Measurements from ENCODE around the gene LINGO1.

The LINGO1 gene

DNA sequence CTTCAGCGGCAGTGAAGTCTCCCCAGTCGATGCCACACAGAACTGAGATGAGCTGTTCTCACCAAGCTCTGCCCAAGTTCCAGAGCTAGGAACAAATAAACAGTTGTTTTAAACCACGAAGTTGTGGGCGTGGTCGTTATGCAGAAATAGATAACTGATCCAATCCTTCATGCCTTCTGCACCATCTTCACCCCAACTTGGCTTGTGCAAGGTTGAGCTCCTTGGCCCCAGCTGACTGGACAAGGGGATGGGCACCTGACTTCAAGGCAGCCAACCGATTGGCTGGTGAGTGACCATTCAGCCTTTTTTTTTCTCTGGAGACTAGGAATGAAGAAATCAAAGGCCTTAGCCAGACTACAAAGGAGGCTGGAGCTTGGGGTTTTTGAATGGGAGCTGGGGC is 23.9 kb downstream of the LINGO1 start:
- DNase-seq, result no peak
- Histone ChIP-seq H3K4me3 (ENCODE audit: insufficient read depth, low read depth, low read length, poor library complexity, severe bottlenecking) (no peak overlapping the region), H3K4me1 (ENCODE audit: control insufficient read depth, insufficient read depth, low read length, poor library complexity, severe bottlenecking) (no peaks in the 10 kb centered on the region), H3K27me3 (replicated peaks; ENCODE audit: control insufficient read depth, insufficient read depth, low read length, poor library complexity, severe bottlenecking) (no peaks in the 10 kb centered on the region), H3K36me3 (ENCODE audit: control insufficient read depth, insufficient read depth, low read length) (no peaks in the 10 kb centered on the region), H3K9me3 (ENCODE audit: control insufficient read depth, low read length) (no peaks in the 10 kb centered on the region), H3K27ac (ENCODE audit: insufficient read depth, low read length, poor library complexity, severe bottlenecking) (no peak overlapping the region)

DNA sequence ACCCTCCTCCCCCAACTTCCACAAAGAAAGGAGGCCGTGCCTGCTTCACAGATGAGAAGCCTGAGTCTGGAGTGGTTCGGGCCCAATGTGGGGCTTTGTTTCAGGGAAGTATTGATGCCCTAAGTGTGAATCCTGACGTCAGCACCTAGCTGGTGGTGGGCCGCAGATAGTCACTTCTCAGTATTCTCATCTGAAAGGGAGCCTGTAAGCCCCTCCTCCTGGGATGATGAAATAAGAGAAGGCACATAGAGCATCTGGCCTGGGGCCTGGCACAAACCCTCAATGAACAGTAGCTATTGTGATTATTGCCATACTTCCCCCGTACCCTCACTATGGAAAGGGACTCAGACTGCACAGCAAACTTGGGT is 24.8 kb downstream of the LINGO1 start:
- Histone ChIP-seq H3K4me1 (ENCODE audit: control insufficient read depth, insufficient read depth, low read length, poor library complexity, severe bottlenecking) (no peaks in the 10 kb centered on the region), H3K36me3 (ENCODE audit: control insufficient read depth, insufficient read depth, low read length) (no peaks in the 10 kb centered on the region), H3K27ac (ENCODE audit: insufficient read depth, low read length, poor library complexity, severe bottlenecking) (no peak overlapping the region), H3K4me3 (ENCODE audit: insufficient read depth, low read depth, low read length, poor library complexity, severe bottlenecking) (no peak overlapping the region), H3K27me3 (replicated peaks; ENCODE audit: control insufficient read depth, insufficient read depth, low read length, poor library complexity, severe bottlenecking) (no peaks in the 10 kb centered on the region), H3K9me3 (ENCODE audit: control insufficient read depth, low read length) (no peaks in the 10 kb centered on the region)
- DNase-seq, result no peak

DNA sequence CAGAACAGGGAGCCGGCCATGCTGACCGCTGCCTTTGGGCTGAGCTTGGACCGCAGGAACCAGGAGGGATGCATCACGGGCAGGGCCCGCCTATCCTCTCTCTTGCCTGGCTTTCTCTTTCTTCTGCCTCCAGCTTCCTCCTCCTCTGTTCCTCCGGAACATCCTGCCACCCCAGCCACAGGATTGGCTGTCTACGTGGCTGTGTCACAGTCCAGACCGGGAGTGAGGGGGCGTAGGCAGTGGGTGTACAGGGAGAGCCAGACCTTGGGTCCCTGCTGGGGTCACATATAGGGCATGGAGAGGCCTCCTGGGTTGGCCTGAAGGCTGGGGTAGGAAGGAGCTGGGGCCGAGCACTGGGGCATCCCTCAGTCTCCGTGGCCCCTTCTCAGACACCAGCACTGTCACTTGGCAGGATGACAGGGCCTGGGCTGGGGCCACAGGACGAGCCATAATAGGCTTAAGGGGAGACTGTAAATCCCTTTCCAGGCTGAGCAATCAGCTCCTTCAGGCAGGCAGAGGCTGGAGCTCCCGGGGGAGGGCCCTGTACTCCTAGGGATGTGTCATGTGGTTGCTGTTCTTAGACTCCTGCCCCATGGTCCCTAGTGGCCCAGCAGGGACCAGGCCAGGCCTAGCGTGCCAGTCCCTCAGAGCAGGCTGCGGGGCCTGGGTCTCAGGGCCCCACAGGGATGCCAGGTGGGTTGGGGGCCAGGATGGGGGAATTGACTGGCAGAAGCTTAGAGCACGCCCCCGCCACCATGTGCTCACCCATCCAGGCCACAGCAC is 25.4 kb downstream of the LINGO1 start:
- no peak overlapping the region for H3K27ac ChIP-seq (ENCODE audit: insufficient read depth, low read length, poor library complexity, severe bottlenecking)
- no peaks in the 10 kb centered on the region for H3K4me1 ChIP-seq (ENCODE audit: control insufficient read depth, insufficient read depth, low read length, poor library complexity, severe bottlenecking)
- H3K36me3 ChIP-seq (ENCODE audit: control insufficient read depth, insufficient read depth, low read length), result no peaks in the 10 kb centered on the region
- H3K9me3 ChIP-seq (ENCODE audit: control insufficient read depth, low read length), result no peaks in the 10 kb centered on the region
- no peaks in the 10 kb centered on the region for H3K27me3 ChIP-seq (replicated peaks; ENCODE audit: control insufficient read depth, insufficient read depth, low read length, poor library complexity, severe bottlenecking)
- DNase-seq, result no peak
- H3K4me3 ChIP-seq (ENCODE audit: insufficient read depth, low read depth, low read length, poor library complexity, severe bottlenecking), result no peak overlapping the region

DNA sequence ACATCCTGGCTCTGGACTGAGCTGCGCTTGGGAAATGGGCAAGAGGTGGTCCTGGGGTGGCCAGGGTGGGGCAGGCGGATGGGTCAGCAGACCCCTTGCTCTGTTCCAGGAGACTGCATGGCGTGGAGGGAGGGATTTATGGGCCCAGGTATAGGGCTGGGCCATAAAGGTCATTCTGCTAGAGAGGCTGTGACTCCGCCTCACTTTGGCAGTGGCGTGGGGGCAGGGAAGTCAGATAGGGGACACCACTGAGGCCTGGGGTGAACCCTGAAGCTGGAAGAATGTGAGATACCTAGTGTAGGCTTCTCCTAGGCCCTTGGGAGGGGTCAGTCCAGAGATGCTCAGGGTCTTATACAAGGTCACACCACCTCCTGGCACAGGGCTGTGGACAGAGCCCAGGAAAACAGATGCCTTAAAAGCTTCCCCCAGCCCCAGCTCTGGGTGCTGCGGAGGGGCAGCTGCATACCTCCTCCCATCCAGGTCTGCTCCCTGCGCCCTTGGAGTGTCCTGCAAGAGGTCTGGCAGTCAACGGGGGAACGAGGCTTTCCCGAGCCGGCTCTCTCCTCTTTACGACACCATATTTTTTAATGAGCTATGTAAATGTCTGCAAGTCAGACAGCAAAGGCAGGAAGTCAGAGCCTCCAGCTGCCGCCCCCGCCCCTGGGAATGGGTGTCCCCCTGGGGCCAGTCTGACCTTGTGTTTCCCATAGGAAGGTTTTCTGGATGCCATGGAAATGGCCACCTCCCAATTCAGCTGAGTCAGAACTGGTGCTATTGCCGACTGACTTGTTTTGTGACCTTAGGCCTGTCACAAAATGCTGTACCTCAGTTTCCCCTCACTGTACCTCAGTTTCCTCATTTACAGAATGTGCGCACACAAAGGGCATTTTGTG is 26.3 kb downstream of the LINGO1 start:
- Histone ChIP-seq H3K4me1 (ENCODE audit: control insufficient read depth, insufficient read depth, low read length, poor library complexity, severe bottlenecking) (no peaks in the 10 kb centered on the region), H3K36me3 (ENCODE audit: control insufficient read depth, insufficient read depth, low read length) (no peaks in the 10 kb centered on the region), H3K4me3 (ENCODE audit: insufficient read depth, low read depth, low read length, poor library complexity, severe bottlenecking) (no peak overlapping the region), H3K9me3 (ENCODE audit: control insufficient read depth, low read length) (no peaks in the 10 kb centered on the region), H3K27ac (ENCODE audit: insufficient read depth, low read length, poor library complexity, severe bottlenecking) (no peak overlapping the region), H3K27me3 (replicated peaks; ENCODE audit: control insufficient read depth, insufficient read depth, low read length, poor library complexity, severe bottlenecking) (no peaks in the 10 kb centered on the region)
- no peak for DNase-seq

DNA sequence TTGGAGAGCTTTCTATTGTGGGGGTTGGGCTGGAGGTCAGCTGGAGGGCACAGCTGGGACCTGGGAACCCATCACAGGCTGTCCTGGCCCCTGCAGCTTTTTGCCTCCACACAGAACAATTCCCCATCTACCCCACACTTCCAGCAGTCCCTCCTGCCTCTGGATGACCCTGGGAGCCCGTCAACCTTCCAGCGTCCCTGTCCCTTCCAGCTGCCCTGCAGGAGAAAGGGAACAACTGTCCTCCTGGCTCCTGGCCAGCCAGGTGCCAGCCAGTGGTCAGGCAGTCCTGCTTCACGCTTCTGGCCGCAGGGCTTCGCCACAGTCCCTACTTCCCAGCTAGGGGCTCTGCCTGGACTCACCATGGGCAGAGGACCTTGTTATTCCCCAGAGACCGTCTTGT is 27.2 kb downstream of the LINGO1 start:
- no peak for DNase-seq
- no peaks in the 10 kb centered on the region for H3K9me3 ChIP-seq (ENCODE audit: control insufficient read depth, low read length)
- no peaks in the 10 kb centered on the region for H3K36me3 ChIP-seq (ENCODE audit: control insufficient read depth, insufficient read depth, low read length)
- H3K27ac ChIP-seq (ENCODE audit: insufficient read depth, low read length, poor library complexity, severe bottlenecking), result no peak overlapping the region
- H3K4me1 ChIP-seq (ENCODE audit: control insufficient read depth, insufficient read depth, low read length, poor library complexity, severe bottlenecking), result no peaks in the 10 kb centered on the region
- no peaks in the 10 kb centered on the region for H3K27me3 ChIP-seq (replicated peaks; ENCODE audit: control insufficient read depth, insufficient read depth, low read length, poor library complexity, severe bottlenecking)
- H3K4me3 ChIP-seq (ENCODE audit: insufficient read depth, low read depth, low read length, poor library complexity, severe bottlenecking), result no peak overlapping the region

DNA sequence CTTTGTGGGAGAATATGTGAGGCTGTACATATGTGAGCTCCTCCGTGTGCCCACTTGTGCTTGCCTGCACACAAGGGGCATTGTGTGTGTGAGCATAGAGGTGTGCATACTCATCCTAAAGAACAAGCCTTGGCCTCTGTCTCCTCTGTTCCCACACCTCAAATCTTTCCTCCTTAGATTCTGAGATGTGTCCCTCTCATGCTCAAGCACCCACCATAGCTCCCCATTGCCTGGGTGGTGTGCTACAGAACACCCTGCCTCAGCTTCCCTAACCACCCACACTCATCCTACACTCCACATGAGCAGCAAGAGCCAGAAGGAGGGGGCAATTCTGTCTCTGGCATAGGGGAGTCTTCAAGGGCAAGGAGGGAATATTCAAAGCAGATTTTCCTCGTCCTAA is 27.7 kb downstream of the LINGO1 start:
- Histone ChIP-seq H3K27me3 (replicated peaks; ENCODE audit: control insufficient read depth, insufficient read depth, low read length, poor library complexity, severe bottlenecking) (no peaks in the 10 kb centered on the region), H3K4me1 (ENCODE audit: control insufficient read depth, insufficient read depth, low read length, poor library complexity, severe bottlenecking) (no peaks in the 10 kb centered on the region), H3K4me3 (ENCODE audit: insufficient read depth, low read depth, low read length, poor library complexity, severe bottlenecking) (no peak overlapping the region), H3K36me3 (ENCODE audit: control insufficient read depth, insufficient read depth, low read length) (no peaks in the 10 kb centered on the region), H3K9me3 (ENCODE audit: control insufficient read depth, low read length) (no peaks in the 10 kb centered on the region), H3K27ac (ENCODE audit: insufficient read depth, low read length, poor library complexity, severe bottlenecking) (no peak overlapping the region)
- DNase-seq, result no peak

DNA sequence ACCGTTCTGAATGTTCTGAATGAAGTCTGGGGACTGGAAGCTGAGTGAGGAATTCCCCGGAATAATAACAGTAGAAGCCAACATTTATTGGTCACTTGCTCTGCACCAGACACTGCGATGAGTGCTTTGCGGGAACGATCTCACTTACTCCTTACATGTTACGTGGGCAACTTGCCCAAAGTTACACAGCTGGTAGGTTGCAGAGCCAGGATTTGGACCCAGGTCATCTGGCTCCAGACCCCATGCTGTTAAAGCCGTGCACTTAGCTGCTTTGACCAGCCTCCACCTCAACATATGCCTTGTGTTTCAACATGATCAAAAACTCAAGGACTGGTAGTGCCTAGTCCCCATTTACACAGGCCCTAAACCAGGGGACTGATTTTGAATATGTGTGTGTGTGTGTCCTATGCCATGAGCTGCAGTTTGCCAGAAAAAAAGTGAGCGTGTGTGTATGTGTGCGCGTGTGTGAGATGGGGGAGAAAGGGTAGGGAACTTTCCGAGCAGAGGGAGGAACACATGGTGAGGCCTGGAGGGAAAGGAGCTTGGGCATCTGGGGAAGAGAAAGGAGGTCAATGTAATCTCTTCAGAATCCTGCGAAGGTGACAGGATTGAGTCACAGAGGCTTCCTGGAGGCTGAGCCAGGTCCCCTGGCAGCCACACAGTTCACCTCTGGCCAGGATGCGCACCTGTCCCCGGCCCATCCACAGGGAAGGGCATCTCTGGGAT is 28.9 kb downstream of the LINGO1 start:
- no peak overlapping the region for H3K27ac ChIP-seq (ENCODE audit: insufficient read depth, low read length, poor library complexity, severe bottlenecking)
- H3K4me1 ChIP-seq (ENCODE audit: control insufficient read depth, insufficient read depth, low read length, poor library complexity, severe bottlenecking), result no peaks in the 10 kb centered on the region
- H3K27me3 ChIP-seq (replicated peaks; ENCODE audit: control insufficient read depth, insufficient read depth, low read length, poor library complexity, severe bottlenecking), result no peaks in the 10 kb centered on the region
- no peak for DNase-seq
- no peaks in the 10 kb centered on the region for H3K9me3 ChIP-seq (ENCODE audit: control insufficient read depth, low read length)
- H3K4me3 ChIP-seq (ENCODE audit: insufficient read depth, low read depth, low read length, poor library complexity, severe bottlenecking), result no peak overlapping the region
- H3K36me3 ChIP-seq (ENCODE audit: control insufficient read depth, insufficient read depth, low read length), result no peaks in the 10 kb centered on the region

DNA sequence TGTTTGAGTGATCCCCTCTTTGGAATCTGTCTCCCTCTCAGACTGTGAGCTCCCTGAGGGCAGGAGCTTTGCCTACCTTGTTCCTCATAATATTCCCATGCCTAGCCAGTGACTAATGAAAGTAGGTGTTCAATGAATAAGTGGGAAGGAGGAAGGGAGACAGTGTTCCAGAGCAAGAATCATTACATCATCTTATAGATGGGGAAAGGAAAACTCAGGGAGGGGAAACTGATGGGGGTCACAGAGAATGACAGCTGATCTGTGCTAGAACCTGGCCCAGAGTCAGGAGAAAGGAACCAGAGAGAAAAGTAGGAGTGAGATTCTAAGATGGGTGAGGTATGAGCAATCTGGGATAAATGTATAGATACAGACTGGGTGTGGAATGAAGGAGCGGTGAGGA is 29.9 kb downstream of the LINGO1 start:
- H3K27me3 ChIP-seq (replicated peaks; ENCODE audit: control insufficient read depth, insufficient read depth, low read length, poor library complexity, severe bottlenecking), result no peaks in the 10 kb centered on the region

DNA sequence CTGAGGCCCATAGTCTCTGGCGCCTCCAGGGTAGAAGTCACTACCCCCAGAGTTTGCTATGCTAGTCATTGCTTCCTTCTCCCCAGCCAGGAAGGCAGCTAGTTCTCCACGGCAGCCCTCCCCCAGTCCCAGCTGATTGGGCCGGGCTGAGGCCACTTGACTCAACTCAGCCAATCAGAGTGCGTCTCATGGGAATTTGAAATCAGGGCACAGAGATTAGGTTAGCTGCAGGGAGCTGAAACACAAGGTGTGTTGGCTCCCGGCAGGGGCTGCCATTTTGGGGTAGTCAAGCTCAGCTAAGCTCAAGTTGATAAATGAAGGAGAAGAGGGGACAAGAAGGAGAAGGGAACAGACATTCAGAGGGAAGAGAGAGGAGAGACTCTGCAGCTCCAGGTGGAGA is 32.8 kb downstream of the LINGO1 start:
- Histone ChIP-seq H3K4me1 (ENCODE audit: control insufficient read depth, insufficient read depth, low read length, poor library complexity, severe bottlenecking) (no peaks in the 10 kb centered on the region), H3K27ac (ENCODE audit: insufficient read depth, low read length, poor library complexity, severe bottlenecking) (no peak overlapping the region), H3K9me3 (ENCODE audit: control insufficient read depth, low read length) (no peaks in the 10 kb centered on the region), H3K36me3 (ENCODE audit: control insufficient read depth, insufficient read depth, low read length) (no peaks in the 10 kb centered on the region), H3K27me3 (replicated peaks; ENCODE audit: control insufficient read depth, insufficient read depth, low read length, poor library complexity, severe bottlenecking) (no peaks in the 10 kb centered on the region), H3K4me3 (ENCODE audit: insufficient read depth, low read depth, low read length, poor library complexity, severe bottlenecking) (no peak overlapping the region)
- no peak for DNase-seq

More for the DNA sequence above, 29.9 kb downstream of the LINGO1 start:
- no peaks in the 10 kb centered on the region for H3K9me3 ChIP-seq (ENCODE audit: control insufficient read depth, low read length)
- H3K4me3 ChIP-seq (ENCODE audit: insufficient read depth, low read depth, low read length, poor library complexity, severe bottlenecking), result no peak overlapping the region
- DNase-seq, result no peak
- no peaks in the 10 kb centered on the region for H3K4me1 ChIP-seq (ENCODE audit: control insufficient read depth, insufficient read depth, low read length, poor library complexity, severe bottlenecking)
- no peaks in the 10 kb centered on the region for H3K36me3 ChIP-seq (ENCODE audit: control insufficient read depth, insufficient read depth, low read length)
- H3K27ac ChIP-seq (ENCODE audit: insufficient read depth, low read length, poor library complexity, severe bottlenecking), result no peak overlapping the region

DNA sequence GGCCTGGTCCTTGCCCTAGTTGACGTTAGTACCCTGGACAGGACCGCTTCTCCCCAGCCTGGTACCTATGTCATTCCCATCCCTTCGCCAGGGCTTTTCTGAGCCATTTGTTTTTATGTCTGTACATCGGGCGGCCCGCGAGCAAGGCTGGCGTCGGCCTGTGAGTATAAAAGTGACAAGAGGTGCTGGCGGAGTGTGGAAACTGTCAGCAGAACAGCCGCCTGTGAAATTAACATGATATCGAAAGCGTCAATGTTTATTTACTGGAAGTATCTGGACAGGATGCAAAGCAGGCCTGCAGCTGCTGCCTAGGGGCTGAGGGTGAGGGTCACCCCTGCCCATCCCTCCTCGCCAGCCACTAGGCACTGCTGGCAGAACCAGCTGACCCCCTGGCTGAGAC is 33.4 kb downstream of the LINGO1 start:
- Histone ChIP-seq H3K27ac (ENCODE audit: insufficient read depth, low read length, poor library complexity, severe bottlenecking) (no peak overlapping the region), H3K4me3 (ENCODE audit: insufficient read depth, low read depth, low read length, poor library complexity, severe bottlenecking) (no peak overlapping the region), H3K9me3 (ENCODE audit: control insufficient read depth, low read length) (no peaks in the 10 kb centered on the region), H3K27me3 (replicated peaks; ENCODE audit: control insufficient read depth, insufficient read depth, low read length, poor library complexity, severe bottlenecking) (no peaks in the 10 kb centered on the region), H3K36me3 (ENCODE audit: control insufficient read depth, insufficient read depth, low read length) (no peaks in the 10 kb centered on the region), H3K4me1 (ENCODE audit: control insufficient read depth, insufficient read depth, low read length, poor library complexity, severe bottlenecking) (no peaks in the 10 kb centered on the region)
- DNase-seq, result no peak

Measured in effector memory CD4-positive, alpha-beta T cell (primary cell).